C4-2B (cell line): ENCODE measurements around the gene ENOX2.

Source experiments
- CTCF ChIP-seq: fragments of 450-650 bp; conservative IDR thresholded peaks from 2 replicates; pipeline ENCODE4 v1.5.1; 2017; ENCODE audit warnings: mild to moderate bottlenecking
- ZFX ChIP-seq: fragments of 450-650 bp; IDR thresholded peaks from 2 replicates; pipeline ENCODE4 v1.6.1; 2017

- TF ChIP-seq CTCF, result peak; percentile 86
- no peak for TF ChIP-seq ZFX
Observed at GRCh38 chrX:130575831-130576389, 327.1 kb downstream of the ENOX2 start.
